Endodermal cell (in vitro differentiated cells): ENCODE measurements around the gene CLIP2. TPM values are rescaled to one million over a fixed set of nuclear protein-coding genes. Genes with fewer than 3 reads are reported as not detected.

Experiments
- DNase-seq: peaks from one replicate; pipeline ENCODE4 v3.0.0-alpha.2; 2017
- H3K27ac ChIP-seq: 2 replicates; pipeline ENCODE4 v1.5.1; 2013; ENCODE audit warnings: mild to moderate bottlenecking, low read depth, low read length, moderate library complexity
- H3K27me3 ChIP-seq: 2 replicates; pipeline ENCODE4 v1.6.1; 2013; ENCODE audit warnings: mild to moderate bottlenecking, low read length, moderate library complexity; ENCODE audit not compliant: insufficient read depth, control insufficient read depth, poor library complexity, severe bottlenecking
- H3K36me3 ChIP-seq: 2 replicates; pipeline ENCODE4 v1.7.0; 2013; ENCODE audit warnings: mild to moderate bottlenecking, low read length, moderate library complexity; ENCODE audit not compliant: control insufficient read depth, insufficient read depth
- H3K4me1 ChIP-seq: one replicate; pipeline ENCODE4 v1.7.0; 2013; ENCODE audit warnings: low read length; ENCODE audit not compliant: control insufficient read depth, insufficient read depth
- H3K4me3 ChIP-seq: 2 replicates; pipeline ENCODE4 v1.5.1; 2013; ENCODE audit warnings: mild to moderate bottlenecking, low read length, moderate library complexity
- H3K9ac ChIP-seq: 2 replicates; pipeline ENCODE4 v1.6.1; 2013; ENCODE audit warnings: mild to moderate bottlenecking, low read length, moderate library complexity; ENCODE audit not compliant: poor library complexity, severe bottlenecking; ENCODE audit errors: extremely low read depth
- H3K9me3 ChIP-seq: 2 replicates; pipeline ENCODE4 v1.6.1; 2013; ENCODE audit warnings: mild to moderate bottlenecking, low read length, moderate library complexity; ENCODE audit not compliant: control insufficient read depth
- H3K27ac Mint-ChIP-seq: 2 replicates; pipeline ENCODE4 v1.8.0; 2020; ENCODE audit warnings: mixed read lengths
- H3K27me3 Mint-ChIP-seq: 2 replicates; pipeline ENCODE4 v1.8.0; 2021; ENCODE audit warnings: mild to moderate bottlenecking, mixed read lengths; ENCODE audit not compliant: insufficient read depth
- H3K36me3 Mint-ChIP-seq: 2 replicates; pipeline ENCODE4 v1.8.0; 2020; ENCODE audit warnings: low read depth, mixed read lengths
- H3K4me1 Mint-ChIP-seq: 2 replicates; pipeline ENCODE4 v1.8.0; 2020; ENCODE audit warnings: mixed read lengths
- H3K4me3 Mint-ChIP-seq: 2 replicates; pipeline ENCODE4 v1.8.0; 2020; ENCODE audit warnings: mild to moderate bottlenecking, moderate library complexity, mixed read lengths
- H3K9me3 Mint-ChIP-seq: 2 replicates; pipeline ENCODE4 v1.8.0; 2020; ENCODE audit warnings: mild to moderate bottlenecking, mixed read lengths
- WGBS, 2 experiments: methylation state at CpG; one replicate each; pipeline versions ENCODE4 v1.1.5 to v1.1.7; 2013; ENCODE audit warnings: missing lambda C conversion rate in 2 of 2, mixed read lengths in 1 of 2; ENCODE audit not compliant: insufficient coverage in 1 of 2, insufficient read length in 1 of 2; 5-methylcytosine and 5-hydroxymethylcytosine counted together
- total RNA-seq, 2 donors: library from RNA; stranded (reverse); fragmentation: NEBNext Ultra II Directional in 1 of 2; extraction: Animal tissue kit (Norgen Biotek cat#: 25700) in 1 of 2; gene quantifications; 2 replicates in 1 of 2; 3 replicates in 1 of 2; pipeline ENCODE4 v1.2.1, GENCODE V29; 2021
- TF ChIP-seq, protein P1 (sequence below): fragments of 200-600 bp; sonication (generic); conservative IDR thresholded peaks from 2 replicates; pipeline ENCODE4 v1.5.0; 2021; ENCODE audit warnings: antibody characterized with exemption, mild to moderate bottlenecking

CLIP2 gene
- total RNA-seq, 2 donors from 2014 or later = 44.3 to 57.2 TPM

DNA sequence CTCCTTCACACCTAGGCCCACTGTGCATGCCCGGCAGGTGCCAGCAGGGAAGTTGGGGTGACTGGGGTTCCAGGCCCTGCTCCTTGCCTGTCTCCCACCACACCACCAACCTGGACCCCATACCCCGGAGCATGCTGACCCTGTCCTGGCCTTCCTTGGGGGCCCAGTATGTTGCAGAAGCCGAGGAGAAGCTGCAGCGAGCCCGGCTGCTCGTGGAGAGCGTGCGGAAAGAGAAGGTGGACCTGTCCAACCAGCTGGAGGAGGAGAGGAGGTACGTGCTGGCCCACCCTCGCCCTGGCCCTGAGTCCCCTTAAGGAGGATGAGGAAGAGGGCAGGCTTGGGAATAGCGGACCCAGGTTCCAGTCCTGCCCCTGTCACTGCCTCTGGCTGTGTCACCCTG lies 70.8 kb downstream of the CLIP2 start:
- Histone ChIP-seq H3K4me1 (no peaks in the 10 kb centered on the region), H3K9ac (no peak overlapping the region), H3K4me3 (no peak overlapping the region), H3K36me3 (peaks cover 60% of the 10 kb centered on the region), H3K9me3 (peaks cover 10% of the 10 kb centered on the region), H3K27ac (no peak overlapping the region), H3K27me3 (no peaks in the 10 kb centered on the region)
- H3K9me3 Mint-ChIP-seq = peaks cover 4% of the 10 kb centered on the region
- H3K36me3 Mint-ChIP-seq = peaks cover 73% of the 10 kb centered on the region
- no peak for DNase-seq
- no peaks in the 10 kb centered on the region for H3K27me3 Mint-ChIP-seq
- H3K27ac Mint-ChIP-seq = no peak overlapping the region
- WGBS, 2 experiments = 95 to 96% methylated on average over 6 to 11 of the region's 11 CpGs
- H3K4me1 Mint-ChIP-seq = no peaks in the 10 kb centered on the region
- H3K4me3 Mint-ChIP-seq = no peak overlapping the region
- TF ChIP-seq, protein P1, sequence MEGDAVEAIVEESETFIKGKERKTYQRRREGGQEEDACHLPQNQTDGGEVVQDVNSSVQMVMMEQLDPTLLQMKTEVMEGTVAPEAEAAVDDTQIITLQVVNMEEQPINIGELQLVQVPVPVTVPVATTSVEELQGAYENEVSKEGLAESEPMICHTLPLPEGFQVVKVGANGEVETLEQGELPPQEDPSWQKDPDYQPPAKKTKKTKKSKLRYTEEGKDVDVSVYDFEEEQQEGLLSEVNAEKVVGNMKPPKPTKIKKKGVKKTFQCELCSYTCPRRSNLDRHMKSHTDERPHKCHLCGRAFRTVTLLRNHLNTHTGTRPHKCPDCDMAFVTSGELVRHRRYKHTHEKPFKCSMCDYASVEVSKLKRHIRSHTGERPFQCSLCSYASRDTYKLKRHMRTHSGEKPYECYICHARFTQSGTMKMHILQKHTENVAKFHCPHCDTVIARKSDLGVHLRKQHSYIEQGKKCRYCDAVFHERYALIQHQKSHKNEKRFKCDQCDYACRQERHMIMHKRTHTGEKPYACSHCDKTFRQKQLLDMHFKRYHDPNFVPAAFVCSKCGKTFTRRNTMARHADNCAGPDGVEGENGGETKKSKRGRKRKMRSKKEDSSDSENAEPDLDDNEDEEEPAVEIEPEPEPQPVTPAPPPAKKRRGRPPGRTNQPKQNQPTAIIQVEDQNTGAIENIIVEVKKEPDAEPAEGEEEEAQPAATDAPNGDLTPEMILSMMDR = no peak

DNA sequence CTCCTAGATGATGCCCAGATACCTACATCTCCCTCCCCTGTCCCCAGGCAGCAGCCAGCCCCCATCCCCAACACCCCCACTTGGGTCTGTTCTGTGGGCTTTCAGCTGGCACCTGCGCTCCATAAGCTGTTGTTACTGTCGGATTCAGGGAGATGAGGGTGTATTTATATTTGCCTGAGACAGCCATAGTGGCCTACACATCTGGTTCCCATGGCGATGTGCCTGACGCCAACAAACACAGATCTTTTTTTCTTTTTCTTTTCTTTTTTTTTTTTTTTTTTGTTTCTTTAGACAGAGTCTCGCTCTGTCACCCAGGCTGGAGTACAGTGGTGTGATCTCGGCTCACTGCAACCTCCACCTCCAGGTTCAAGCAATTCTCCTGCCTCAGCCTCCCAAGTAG lies 73.1 kb downstream of the CLIP2 start:
- Mint-ChIP-seq H3K4me3 (no peak overlapping the region), H3K27me3 (no peaks in the 10 kb centered on the region), H3K9me3 (no peaks in the 10 kb centered on the region), H3K27ac (peak overlapping the region; percentile 35), H3K36me3 (peaks cover 65% of the 10 kb centered on the region), H3K4me1 (no peaks in the 10 kb centered on the region)
- no peak for DNase-seq
- no peaks in the 10 kb centered on the region for H3K27me3 ChIP-seq
- H3K27ac ChIP-seq = no peak overlapping the region
- no peaks in the 10 kb centered on the region for H3K9me3 ChIP-seq
- H3K4me1 ChIP-seq = no peaks in the 10 kb centered on the region
- H3K9ac ChIP-seq = no peak overlapping the region
- H3K36me3 ChIP-seq = peaks cover 53% of the 10 kb centered on the region
- 92 to 100% methylated on average over 2 to 6 of the region's 6 CpGs for WGBS, 2 experiments
- TF ChIP-seq, protein P1 = no peak
- H3K4me3 ChIP-seq = no peak overlapping the region

DNA sequence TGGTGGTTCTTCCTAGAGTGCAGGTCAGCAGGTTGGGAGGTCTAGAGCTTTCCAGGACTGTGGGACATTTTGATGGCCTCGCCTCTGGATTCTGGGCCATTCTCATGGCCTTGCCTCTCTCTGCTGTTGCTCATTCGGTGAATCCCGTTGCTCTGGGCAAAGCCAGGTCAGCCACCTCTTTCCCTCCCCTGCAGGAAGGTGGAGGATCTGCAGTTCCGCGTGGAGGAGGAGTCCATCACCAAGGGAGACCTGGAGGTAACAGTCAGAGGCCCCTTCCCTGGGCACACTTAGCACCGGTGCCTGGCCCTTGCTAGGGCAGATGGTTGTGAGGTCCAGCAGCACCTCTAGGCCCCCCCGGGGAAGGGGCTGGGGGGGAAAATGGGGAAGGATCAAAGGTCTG lies 74.9 kb downstream of the CLIP2 start:
- H3K9me3 Mint-ChIP-seq = no peaks in the 10 kb centered on the region
- no peak overlapping the region for H3K27ac Mint-ChIP-seq
- H3K27me3 Mint-ChIP-seq = no peaks in the 10 kb centered on the region
- Histone ChIP-seq H3K27me3 (no peaks in the 10 kb centered on the region), H3K36me3 (peaks cover 52% of the 10 kb centered on the region), H3K9me3 (no peaks in the 10 kb centered on the region), H3K4me3 (no peak overlapping the region), H3K9ac (no peak overlapping the region), H3K4me1 (no peaks in the 10 kb centered on the region), H3K27ac (no peak overlapping the region)
- H3K36me3 Mint-ChIP-seq = peaks cover 67% of the 10 kb centered on the region
- 65 to 81% methylated on average over 4 to 7 of the region's 7 CpGs for WGBS, 2 experiments
- TF ChIP-seq, protein P1 = peak; percentile 65
- no peak overlapping the region for H3K4me3 Mint-ChIP-seq
- H3K4me1 Mint-ChIP-seq = no peaks in the 10 kb centered on the region
- DNase-seq = peak; percentile 80
